Glutamatergic neuron (in vitro differentiated cells): ENCODE measurements around the gene CCNQ. TPM values are rescaled to one million over a fixed set of nuclear protein-coding genes. Genes with fewer than 3 reads are reported as not detected.
A peak's percentile ranks its signal among the peaks of the same experiment; 100 is the strongest.

Source experiments
- DNase-seq: peaks from one replicate; pipeline ENCODE4 v3.0.0; 2022
- H3K27ac Mint-ChIP-seq: one replicate; pipeline ENCODE4 v1.8.0; 2020; ENCODE audit warnings: mild to moderate bottlenecking, mixed read lengths, inconsistent platforms; ENCODE audit not compliant: unreplicated experiment
- H3K27me3 Mint-ChIP-seq: one replicate; pipeline ENCODE4 v1.8.0; 2020; ENCODE audit warnings: mild to moderate bottlenecking, moderate library complexity, mixed read lengths, inconsistent platforms; ENCODE audit not compliant: unreplicated experiment
- H3K36me3 Mint-ChIP-seq: one replicate; pipeline ENCODE4 v1.8.0; 2020; ENCODE audit warnings: mild to moderate bottlenecking, mixed read lengths, inconsistent platforms; ENCODE audit not compliant: unreplicated experiment
- H3K4me1 Mint-ChIP-seq: one replicate; pipeline ENCODE4 v1.8.0; 2020; ENCODE audit warnings: mild to moderate bottlenecking, low read depth, mixed read lengths, inconsistent platforms; ENCODE audit not compliant: unreplicated experiment
- H3K4me3 Mint-ChIP-seq: one replicate; pipeline ENCODE4 v1.8.0; 2020; ENCODE audit warnings: mild to moderate bottlenecking, mixed read lengths, inconsistent platforms; ENCODE audit not compliant: unreplicated experiment
- H3K9me3 Mint-ChIP-seq: one replicate; pipeline ENCODE4 v1.8.0; 2020; ENCODE audit warnings: mild to moderate bottlenecking, moderate library complexity, mixed read lengths, inconsistent platforms; ENCODE audit not compliant: unreplicated experiment
- CTCF ChIP-seq: fragments of 200-600 bp; sonication (generic); IDR thresholded peaks from one replicate; pipeline ENCODE4 v1.5.0; 2021; ENCODE audit not compliant: partially characterized antibody, unreplicated experiment
- total RNA-seq: library from RNA; stranded (reverse); fragmentation: NEBNext Ultra II Directional; extraction: Animal tissue kit (Norgen Biotek cat#: 25700); gene quantifications from one replicate; pipeline ENCODE4 v1.2.1, GENCODE V29; 2021; ENCODE audit not compliant: unreplicated experiment

The CCNQ gene
- total RNA-seq, 1 donor from 2014 or later = 28.9 TPM

GRCh38 chrX:153636716-153637115 lies 37.8 kb upstream of the CCNQ start:
- Mint-ChIP-seq H3K27ac (no peak overlapping the region), H3K9me3 (no peaks in the 10 kb centered on the region), H3K27me3 (no peaks in the 10 kb centered on the region), H3K36me3 (no peaks in the 10 kb centered on the region), H3K4me1 (peaks cover 6% of the 10 kb centered on the region), H3K4me3 (no peak overlapping the region)
- DNase-seq = no peak
- TF ChIP-seq CTCF = no peak

GRCh38 chrX:153635788-153636668 lies 37.1 kb upstream of the CCNQ start:
- Mint-ChIP-seq H3K36me3 (peaks cover 4% of the 10 kb centered on the region), H3K27ac (no peak overlapping the region), H3K4me1 (peaks cover 2% of the 10 kb centered on the region), H3K4me3 (no peak overlapping the region), H3K9me3 (no peaks in the 10 kb centered on the region), H3K27me3 (no peaks in the 10 kb centered on the region)
- DNase-seq = peak; percentile 34
- no peak for TF ChIP-seq CTCF

- DNase-seq = no peak
- no peaks in the 10 kb centered on the region for H3K4me1 Mint-ChIP-seq
- H3K27ac Mint-ChIP-seq = no peak overlapping the region
- TF ChIP-seq CTCF = no peak
- H3K4me3 Mint-ChIP-seq = no peak overlapping the region
- H3K36me3 Mint-ChIP-seq = peaks cover 6% of the 10 kb centered on the region
- H3K27me3 Mint-ChIP-seq = no peaks in the 10 kb centered on the region
- H3K9me3 Mint-ChIP-seq = no peaks in the 10 kb centered on the region
These were observed 36.4 kb upstream of the CCNQ start for GRCh38 chrX:153635388-153635787.

GRCh38 chrX:153634832-153635231 lies 35.9 kb upstream of the CCNQ start:
- H3K27ac Mint-ChIP-seq = no peak overlapping the region

More at GRCh38 chrX:153634832-153635231, 35.9 kb upstream of the CCNQ start:
- Mint-ChIP-seq H3K27me3 (no peaks in the 10 kb centered on the region), H3K36me3 (peaks cover 6% of the 10 kb centered on the region), H3K4me1 (no peaks in the 10 kb centered on the region), H3K9me3 (no peaks in the 10 kb centered on the region), H3K4me3 (no peak overlapping the region)
- no peak for TF ChIP-seq CTCF
- no peak for DNase-seq
